H9 (cell line): ENCODE results near the gene TMEM185B. TPM values are rescaled to one million over a fixed set of nuclear protein-coding genes. Genes with fewer than 3 reads are reported as not detected.

Source experiments
- DNase-seq: peaks from one replicate; pipeline ENCODE4 v3.0.0-alpha.2; 2017
- H2AFZ ChIP-seq: one replicate; pipeline ENCODE4 v1.6.1; 2013; ENCODE audit warnings: mild to moderate bottlenecking, low read length, control low read depth, moderate library complexity
- H2AK5ac ChIP-seq: 2 replicates; pipeline ENCODE4 v1.6.1; 2013; ENCODE audit warnings: low read length, control low read depth, mixed read lengths; ENCODE audit not compliant: insufficient read length
- H2BK120ac ChIP-seq: one replicate; pipeline ENCODE4 v1.6.1; 2013; ENCODE audit warnings: low read depth, mild to moderate bottlenecking, low read length, control low read depth, inconsistent platforms; ENCODE audit not compliant: poor library complexity, severe bottlenecking
- H2BK12ac ChIP-seq: 2 replicates; pipeline ENCODE4 v1.6.1; 2013; ENCODE audit warnings: low read length, control low read depth, mixed read lengths, low read depth; ENCODE audit not compliant: insufficient read length
- H2BK15ac ChIP-seq: 2 replicates; pipeline ENCODE4 v1.6.1; 2013; ENCODE audit warnings: low read depth, low read length, control low read depth
- H2BK20ac ChIP-seq: one replicate; pipeline ENCODE4 v1.6.1; 2013; ENCODE audit warnings: low read depth, mild to moderate bottlenecking, low read length, control low read depth, inconsistent platforms; ENCODE audit not compliant: poor library complexity, severe bottlenecking
- H2BK5ac ChIP-seq: 2 replicates; pipeline ENCODE4 v1.6.1; 2013; ENCODE audit warnings: low read length, control low read depth, mixed read lengths; ENCODE audit not compliant: insufficient read length
- H3K14ac ChIP-seq: 2 replicates; pipeline ENCODE4 v1.6.1; 2013; ENCODE audit warnings: low read length, control low read depth; ENCODE audit not compliant: insufficient read depth
- H3K18ac ChIP-seq: 2 replicates; pipeline ENCODE4 v1.6.1; 2013; ENCODE audit warnings: low read depth, mild to moderate bottlenecking, mixed read lengths, low read length, control low read depth; ENCODE audit not compliant: insufficient read length
- H3K23ac ChIP-seq: 2 replicates; pipeline ENCODE4 v1.6.1; 2013; ENCODE audit warnings: low read length, control low read depth, mixed read lengths, low read depth; ENCODE audit not compliant: insufficient read length
- H3K23me2 ChIP-seq: 2 replicates; pipeline ENCODE4 v1.6.1; 2013; ENCODE audit warnings: low read depth, mild to moderate bottlenecking, mixed read lengths, low read length, control low read depth; ENCODE audit not compliant: insufficient read length, poor library complexity, severe bottlenecking
- H3K27ac ChIP-seq: 2 replicates; pipeline ENCODE4 v1.5.1; 2013; ENCODE audit warnings: low read length, control low read depth, mixed read lengths, low read depth; ENCODE audit not compliant: insufficient read length
- H3K27me3 ChIP-seq: 2 replicates; pipeline ENCODE4 v1.6.1; 2013; ENCODE audit warnings: low read length, control low read depth, inconsistent platforms; ENCODE audit not compliant: insufficient read depth
- H3K4ac ChIP-seq: 2 replicates; pipeline ENCODE4 v1.6.1; 2013; ENCODE audit warnings: low read depth, mild to moderate bottlenecking, control low read depth, inconsistent platforms, low read length, moderate library complexity
- H3K4me1 ChIP-seq: 2 replicates; pipeline ENCODE4 v1.6.1; 2013; ENCODE audit warnings: low read length, control low read depth, inconsistent platforms; ENCODE audit not compliant: insufficient read depth
- H3K4me2 ChIP-seq: 2 replicates; pipeline ENCODE4 v1.6.1; 2013; ENCODE audit warnings: low read length, control low read depth, mixed read lengths; ENCODE audit not compliant: insufficient read length, insufficient read depth
- H3K56ac ChIP-seq: 2 replicates; pipeline ENCODE4 v1.6.1; 2013; ENCODE audit warnings: low read depth, mild to moderate bottlenecking, mixed read lengths, low read length, control low read depth; ENCODE audit not compliant: insufficient read length
- H3K79me1 ChIP-seq: 2 replicates; pipeline ENCODE4 v1.6.1; 2013; ENCODE audit warnings: low read depth, mild to moderate bottlenecking, moderate library complexity, low read length, control low read depth, inconsistent platforms; ENCODE audit not compliant: insufficient read depth, poor library complexity, severe bottlenecking
- H3K79me2 ChIP-seq: 2 replicates; pipeline ENCODE4 v1.6.1; 2013; ENCODE audit warnings: low read length, control low read depth, inconsistent platforms; ENCODE audit not compliant: insufficient read depth
- H3K9ac ChIP-seq: 2 replicates; pipeline ENCODE4 v1.6.1; 2013; ENCODE audit warnings: low read length, control low read depth, mixed read lengths; ENCODE audit not compliant: insufficient read length; ENCODE audit errors: extremely low read depth
- H3K9me3 ChIP-seq: one replicate; pipeline ENCODE4 v1.6.1; 2013; ENCODE audit warnings: low read depth, low read length, inconsistent platforms; ENCODE audit not compliant: control insufficient read depth
- H3T11ph ChIP-seq: one replicate; pipeline ENCODE4 v1.6.1; 2013; ENCODE audit warnings: mild to moderate bottlenecking, low read length, control low read depth, inconsistent platforms
- H4K20me1 ChIP-seq: one replicate; pipeline ENCODE4 v1.6.1; 2013; ENCODE audit not compliant: control insufficient read depth, insufficient read length, insufficient read depth
- H4K5ac ChIP-seq: 2 replicates; pipeline ENCODE4 v1.6.1; 2013; ENCODE audit warnings: low read depth, mild to moderate bottlenecking, mixed read lengths, low read length, control low read depth; ENCODE audit not compliant: insufficient read length
- H4K8ac ChIP-seq: replicated peaks from 2 replicates; pipeline ENCODE4 v1.6.1; 2013; ENCODE audit warnings: low read length, control low read depth, mixed read lengths, low read depth; ENCODE audit not compliant: insufficient read length
- H4K91ac ChIP-seq: 2 replicates; pipeline ENCODE4 v1.6.1; 2013; ENCODE audit warnings: low read depth, mild to moderate bottlenecking, moderate library complexity, mixed read lengths, low read length, control low read depth; ENCODE audit not compliant: insufficient read length
- H3K27ac Mint-ChIP-seq, 3 experiments: 2 replicates in 2 of 3; 3 replicates in 1 of 3; pipeline ENCODE4 v1.8.0; 2020 to 2021; ENCODE audit warnings: mixed read lengths in 3 of 3, mild to moderate bottlenecking in 1 of 3, moderate library complexity in 1 of 3
- H3K27me3 Mint-ChIP-seq: 2 replicates; pipeline ENCODE4 v1.8.0; 2021; ENCODE audit warnings: low read depth, mild to moderate bottlenecking, moderate library complexity, mixed read lengths
- H3K36me3 Mint-ChIP-seq, 3 experiments: 2 replicates in 2 of 3; 3 replicates in 1 of 3; pipeline ENCODE4 v1.8.0; 2020 to 2021; ENCODE audit warnings: low read depth in 3 of 3, mixed read lengths in 3 of 3; ENCODE audit not compliant: insufficient read depth in 1 of 3
- H3K4me1 Mint-ChIP-seq, 2 experiments: 2 replicates each; pipeline ENCODE4 v1.8.0; 2020; ENCODE audit warnings: mixed read lengths in 2 of 2
- H3K4me3 Mint-ChIP-seq, 2 experiments: 2 replicates in 1 of 2; 3 replicates in 1 of 2; pipeline ENCODE4 v1.8.0; 2020 to 2021; ENCODE audit warnings: mild to moderate bottlenecking in 2 of 2, mixed read lengths in 2 of 2, moderate library complexity in 1 of 2
- H3K9me3 Mint-ChIP-seq, 2 experiments: 2 replicates in 1 of 2; 3 replicates in 1 of 2; pipeline ENCODE4 v1.8.0; 2020; ENCODE audit warnings: mild to moderate bottlenecking in 2 of 2, mixed read lengths in 2 of 2, moderate library complexity in 1 of 2
- WGBS: extraction: QIAGEN DNeasy Blood & Tissue Kit; methylation state at CpG from one replicate; pipeline ENCODE4 v1.1.7; 2013; ENCODE audit warnings: missing lambda C conversion rate, low lambda C conversion rate, mixed read lengths; ENCODE audit not compliant: insufficient read length; ENCODE audit errors: extremely low coverage; 5-methylcytosine and 5-hydroxymethylcytosine counted together
- total RNA-seq: library from RNA; stranded (reverse); gene quantifications from 2 replicates; pipeline ENCODE4 v1.2.1, GENCODE V29; 2021
- TF ChIP-seq, protein P1 (sequence below): fragments of 200-600 bp; sonication (generic); conservative IDR thresholded peaks from 3 replicates; pipeline ENCODE4 v1.8.0; 2021; ENCODE audit warnings: antibody characterized with exemption, mild to moderate bottlenecking

The TMEM185B gene
- total RNA-seq, 1 experiment from 2014 or later = 29.0 TPM

GRCh38 chr2:120267348-120267747, 44.1 kb upstream of the TMEM185B start:
- no peak overlapping the region for H3K56ac ChIP-seq
- Mint-ChIP-seq H3K4me1 (peaks cover 5 to 14% of the 10 kb centered on the region in 2 experiments), H3K27ac (no peak overlapping the region), H3K9me3 (peaks cover 2 to 3% of the 10 kb centered on the region in 2 experiments; a peak in 3 of 5 replicates), H3K4me3 (no peak overlapping the region), H3K27me3 (no peaks in the 10 kb centered on the region), H3K36me3 (peaks cover 3 to 12% (median 3%) of the 10 kb centered on the region in 3 experiments; a peak in 6 of 7 replicates)
- H3K9ac ChIP-seq = no peak overlapping the region
- H3T11ph ChIP-seq = no peak overlapping the region
- H4K20me1 ChIP-seq = no peaks in the 10 kb centered on the region
- H3K4me1 ChIP-seq = no peaks in the 10 kb centered on the region
- no peak overlapping the region for H3K4ac ChIP-seq
- no peak overlapping the region for H2BK15ac ChIP-seq
- no peak overlapping the region for H4K91ac ChIP-seq
- H3K27ac ChIP-seq = no peak overlapping the region
- H2BK12ac ChIP-seq = no peak overlapping the region
- H3K23me2 ChIP-seq = no peaks in the 10 kb centered on the region
- H4K8ac ChIP-seq = no peak overlapping the region
- H2AK5ac ChIP-seq = no peak overlapping the region
- no peaks in the 10 kb centered on the region for H3K27me3 ChIP-seq
- no peaks in the 10 kb centered on the region for H3K79me1 ChIP-seq
- H2BK20ac ChIP-seq = no peak overlapping the region
- no peaks in the 10 kb centered on the region for H3K79me2 ChIP-seq
- DNase-seq = no peak
- no peak overlapping the region for H3K23ac ChIP-seq
- no peak overlapping the region for H2AFZ ChIP-seq
- H2BK120ac ChIP-seq = no peak overlapping the region
- H3K18ac ChIP-seq = no peak overlapping the region
- H2BK5ac ChIP-seq = no peak overlapping the region
- no peaks in the 10 kb centered on the region for H3K9me3 ChIP-seq
- H3K4me2 ChIP-seq = no peak overlapping the region
- H3K14ac ChIP-seq = no peak overlapping the region
- WGBS = no CpG with 5 or more reads among the region's 8 CpGs
- TF ChIP-seq, protein P1, sequence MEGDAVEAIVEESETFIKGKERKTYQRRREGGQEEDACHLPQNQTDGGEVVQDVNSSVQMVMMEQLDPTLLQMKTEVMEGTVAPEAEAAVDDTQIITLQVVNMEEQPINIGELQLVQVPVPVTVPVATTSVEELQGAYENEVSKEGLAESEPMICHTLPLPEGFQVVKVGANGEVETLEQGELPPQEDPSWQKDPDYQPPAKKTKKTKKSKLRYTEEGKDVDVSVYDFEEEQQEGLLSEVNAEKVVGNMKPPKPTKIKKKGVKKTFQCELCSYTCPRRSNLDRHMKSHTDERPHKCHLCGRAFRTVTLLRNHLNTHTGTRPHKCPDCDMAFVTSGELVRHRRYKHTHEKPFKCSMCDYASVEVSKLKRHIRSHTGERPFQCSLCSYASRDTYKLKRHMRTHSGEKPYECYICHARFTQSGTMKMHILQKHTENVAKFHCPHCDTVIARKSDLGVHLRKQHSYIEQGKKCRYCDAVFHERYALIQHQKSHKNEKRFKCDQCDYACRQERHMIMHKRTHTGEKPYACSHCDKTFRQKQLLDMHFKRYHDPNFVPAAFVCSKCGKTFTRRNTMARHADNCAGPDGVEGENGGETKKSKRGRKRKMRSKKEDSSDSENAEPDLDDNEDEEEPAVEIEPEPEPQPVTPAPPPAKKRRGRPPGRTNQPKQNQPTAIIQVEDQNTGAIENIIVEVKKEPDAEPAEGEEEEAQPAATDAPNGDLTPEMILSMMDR = no peak
- no peak overlapping the region for H4K5ac ChIP-seq
